HepG2 (cell line): Measurements from ENCODE around the gene GPT2. TPM values are rescaled to one million over a fixed set of nuclear protein-coding genes. Genes with fewer than 3 reads are reported as not detected.

Experiments used
- AGO1 ChIP-seq: fragments of 200-400 bp; formaldehyde crosslinking; IDR thresholded peaks from 2 replicates; pipeline ENCODE4 v1.6.1; 2017; ENCODE audit warnings: mild to moderate bottlenecking, low read depth, low read length, moderate library complexity; ENCODE audit not compliant: poor library complexity, severe bottlenecking
- ERF ChIP-seq: IDR thresholded peaks from 2 replicates; pipeline ENCODE4 v1.6.1; 2018; ENCODE audit warnings: missing biosample characterization, missing genetic modification reagents
- FOXC1 ChIP-seq: sonication (generic); formaldehyde crosslinking; IDR thresholded peaks from 2 replicates; pipeline ENCODE4 v1.8.0; 2022; ENCODE audit warnings: mild to moderate bottlenecking, missing genetic modification reagents, borderline replicate concordance
- FOXO1 ChIP-seq: sonication (generic); formaldehyde crosslinking; IDR thresholded peaks from 2 replicates; pipeline ENCODE4 v1.4.0; 2020; ENCODE audit warnings: missing genetic modification reagents
- HMGA1 ChIP-seq: sonication (generic); formaldehyde crosslinking; conservative IDR thresholded peaks from 2 replicates; pipeline ENCODE4 v1.4.0; 2020; ENCODE audit warnings: missing genetic modification reagents
- KAT2B ChIP-seq: fragments of 150-350 bp; IDR thresholded peaks from 2 replicates; pipeline ENCODE4 v1.6.1; 2014; ENCODE audit warnings: low read depth, low read length, borderline replicate concordance
- MAFF ChIP-seq: IDR thresholded peaks from 2 replicates; pipeline ENCODE4 v1.6.1; 2011; ENCODE audit warnings: low read depth, low read length, improper control_type of control experiment
- MIXL1 ChIP-seq: IDR thresholded peaks from 2 replicates; pipeline ENCODE4 v1.6.1; 2016
- POLR2A ChIP-seq, 2 experiments: IDR thresholded peaks; 2 replicates each; pipeline ENCODE4 v1.6.1; 2011; ENCODE audit warnings: low read depth in 2 of 2, low read length in 2 of 2, mild to moderate bottlenecking in 1 of 2, moderate library complexity in 1 of 2; ENCODE audit not compliant: insufficient read depth in 1 of 2
- POLR2AphosphoS2 ChIP-seq: IDR thresholded peaks from 2 replicates; pipeline ENCODE4 v1.6.1; 2011; ENCODE audit warnings: low read depth, low read length, improper control_type of control experiment
- PRDM10 ChIP-seq: sonication (generic); formaldehyde crosslinking; IDR thresholded peaks from 2 replicates; pipeline ENCODE4 v1.4.0; 2020; ENCODE audit warnings: low read depth, missing genetic modification reagents
- PRPF4 ChIP-seq: fragments of 200-400 bp; formaldehyde crosslinking; IDR thresholded peaks from 2 replicates; pipeline ENCODE4 v1.6.1; 2016; ENCODE audit warnings: low read length, low read depth; ENCODE audit not compliant: poor library complexity, severe bottlenecking
- RARA ChIP-seq: IDR thresholded peaks from 2 replicates; pipeline ENCODE4 v1.6.1; 2016; ENCODE audit warnings: missing genetic modification reagents, missing compliant biosample characterization
- RBFOX2 ChIP-seq: fragments of 200-400 bp; formaldehyde crosslinking; IDR thresholded peaks from 2 replicates; pipeline ENCODE4 v1.6.1; 2017; ENCODE audit warnings: low read depth, mild to moderate bottlenecking, low read length
- SP4 ChIP-seq: sonication (generic); formaldehyde crosslinking; IDR thresholded peaks from 2 replicates; pipeline ENCODE4 v1.8.1; 2023; ENCODE audit warnings: mild to moderate bottlenecking, missing genetic modification reagents
- TCF7 ChIP-seq: sonication (generic); IDR thresholded peaks from 2 replicates; pipeline ENCODE4 v1.6.1; 2016; ENCODE audit warnings: antibody characterized with exemption, low read depth
- ZFP1 ChIP-seq: IDR thresholded peaks from 2 replicates; pipeline ENCODE4 v1.6.1; 2016
- ZFP36L2 ChIP-seq: sonication (generic); formaldehyde crosslinking; IDR thresholded peaks from 2 replicates; pipeline ENCODE4 v1.4.0; 2020; ENCODE audit warnings: missing genetic modification reagents
- ZFP82 ChIP-seq: sonication (generic); formaldehyde crosslinking; IDR thresholded peaks from 2 replicates; pipeline ENCODE4 v1.5.1; 2020; ENCODE audit warnings: mild to moderate bottlenecking, missing genetic modification reagents, borderline replicate concordance
- ZNF264 ChIP-seq: sonication (generic); formaldehyde crosslinking; IDR thresholded peaks from 2 replicates; pipeline ENCODE4 v1.4.0; 2020; ENCODE audit warnings: missing genetic modification reagents
- ZNF275 ChIP-seq: sonication (generic); formaldehyde crosslinking; IDR thresholded peaks from 2 replicates; pipeline ENCODE4 v1.8.0; 2022; ENCODE audit warnings: missing genetic modification reagents, mild to moderate bottlenecking, inconsistent platforms, borderline replicate concordance
- ZNF446 ChIP-seq: sonication (generic); formaldehyde crosslinking; IDR thresholded peaks from 2 replicates; pipeline ENCODE4 v1.5.0; 2020; ENCODE audit warnings: mild to moderate bottlenecking, missing genetic modification reagents
- ZNF484 ChIP-seq: sonication (generic); formaldehyde crosslinking; IDR thresholded peaks from 2 replicates; pipeline ENCODE4 v1.5.1; 2020; ENCODE audit warnings: mild to moderate bottlenecking, low read depth, missing genetic modification reagents, borderline replicate concordance
- ZNF577 ChIP-seq: sonication (generic); formaldehyde crosslinking; IDR thresholded peaks from 2 replicates; pipeline ENCODE4 v1.4.0; 2020; ENCODE audit warnings: mild to moderate bottlenecking, low read depth, missing genetic modification reagents, borderline replicate concordance
- ZNF768 ChIP-seq: sonication (generic); formaldehyde crosslinking; IDR thresholded peaks from 2 replicates; pipeline ENCODE4 v1.4.0; 2020; ENCODE audit warnings: missing genetic modification reagents
- ZNF776 ChIP-seq: sonication (generic); formaldehyde crosslinking; IDR thresholded peaks from 2 replicates; pipeline ENCODE4 v1.4.0; 2020; ENCODE audit warnings: mild to moderate bottlenecking, missing genetic modification reagents
- ZNF883 ChIP-seq: sonication (generic); formaldehyde crosslinking; IDR thresholded peaks from 2 replicates; pipeline ENCODE4 v1.5.1; 2020; ENCODE audit warnings: mild to moderate bottlenecking, missing genetic modification reagents; ENCODE audit errors: not compliant biosample characterization
- ZSCAN20 ChIP-seq: sonication (generic); formaldehyde crosslinking; IDR thresholded peaks from 2 replicates; pipeline ENCODE4 v1.4.0; 2020; ENCODE audit warnings: missing genetic modification reagents, mild to moderate bottlenecking, borderline replicate concordance
- ZSCAN22 ChIP-seq: sonication (generic); formaldehyde crosslinking; IDR thresholded peaks from 2 replicates; pipeline ENCODE4 v1.4.0; 2020; ENCODE audit warnings: mild to moderate bottlenecking, missing genetic modification reagents
- polyA plus RNA-seq, 8 experiments: library from polyadenylated mRNA; depleted of rRNA in 3 of 8; stranded (reverse) in 7 of 8; unstranded in 1 of 8; fragments of >200 nt; fragmentation: Illumina TruSeq in 4 of 8; extraction: Trizol in 4 of 8; gene quantifications; 2 replicates each; pipeline versions ENCODE4 v1.2.1 to v1.2.3, GENCODE V29; 2011 to 2016; ENCODE audit warnings: low read depth in 4 of 8, missing spikeins in 1 of 8, mixed read lengths in 1 of 8; ENCODE audit not compliant: insufficient read depth in 1 of 8
- total RNA-seq, 5 experiments: library from RNA; depleted of rRNA; stranded (reverse); fragments of >200 nt; fragmentation: Illumina TruSeq; extraction: Trizol; gene quantifications; 2 replicates each; pipeline ENCODE4 v1.2.3, GENCODE V29; 2016; ENCODE audit warnings: low read depth in 1 of 5

GPT2 gene
- total and polyA plus RNA-seq, 2 of the 13 experiments (the other 11 are each of a cell fraction or from before 2014, with no cell fraction given), result 138 to 267 TPM

GRCh38 chr16:46948548-46949166, 64.5 kb downstream of the GPT2 start (continued):
- TF ChIP-seq PRDM10 (CRISPR knock-in tag) (no peak), ZNF446 (CRISPR knock-in tag) (no peak), ZNF577 (no peak), ZSCAN20 (CRISPR knock-in tag) (no peak), AGO1 (no peak), TCF7 (no peak), POLR2AphosphoS2 (no peak), ZNF776 (no peak), ZNF484 (no peak), MIXL1 (peak; percentile 50; the same call in 1 of the 2 replicates), ZNF768 (CRISPR knock-in tag) (no peak), ZSCAN22 (CRISPR knock-in tag) (no peak), ZNF275 (CRISPR knock-in tag) (no peak), ZNF264 (CRISPR knock-in tag) (no peak), ZFP36L2 (CRISPR knock-in tag) (no peak), ZFP1 (CRISPR knock-in tag) (no peak), ERF (CRISPR knock-in tag) (no peak; the same call in 1 of the 2 replicates), FOXO1 (peak; percentile 77; the same call in 1 of the 2 replicates), ZNF883 (CRISPR knock-in tag) (peak; percentile 46), FOXC1 (CRISPR knock-in tag) (no peak), RBFOX2 (no peak), MAFF (no peak), ZFP82 (CRISPR knock-in tag) (no peak; the same call in 1 of the 2 replicates), HMGA1 (CRISPR knock-in tag) (no peak), POLR2A (IDR thresholded peaks at IDR 0.05; ENCODE audit: insufficient read depth in 1 of 2, low read depth in 2 of 2, low read length in 2 of 2) (peak in 1 of 2 experiments; percentile 27; a peak in 1 of 4 replicates), RARA (peak; percentile 61), PRPF4 (no peak), KAT2B (no peak), SP4 (CRISPR knock-in tag) (no peak)
